ENCODE measurements around the gene S100A3. TPM values are rescaled to one million over a fixed set of nuclear protein-coding genes. Genes with fewer than 3 reads are reported as not detected.

S100A3 gene
- polyA plus RNA-seq, 3 donors, result 0.31 to 0.54 TPM; not detected in 1

- H3K79me2 ChIP-seq (ENCODE audit: insufficient read depth, low read length), result no peaks in the 10 kb centered on the region
- no peaks in the 10 kb centered on the region for H3K9me3 ChIP-seq (replicated peaks in 1 of 2; ENCODE audit: control insufficient read depth in 1 of 2, insufficient read depth in 1 of 2, low read length in 2 of 2)
- no peaks in the 10 kb centered on the region for H4K20me1 ChIP-seq (ENCODE audit: insufficient read depth, low read length)
- H3K27me3 ChIP-seq (ENCODE audit: control insufficient read depth in 2 of 2, insufficient read depth in 2 of 2, low read length in 2 of 2), result no peaks in the 10 kb centered on the region
- no peak for DNase-seq
- H2AFZ ChIP-seq (ENCODE audit: insufficient read depth, low read depth, low read length, poor library complexity, severe bottlenecking), result no peak overlapping the region
- no peak overlapping the region for H3K4me3 ChIP-seq (replicated peaks in 1 of 3; ENCODE audit: low read depth in 2 of 3, low read length in 3 of 3)
- Mint-ChIP-seq H3K27me3 (ENCODE audit: low read depth in 3 of 3) (peaks cover 0 to 6% (median 0%) of the 10 kb centered on the region in 3 donors), H3K4me1 (peaks cover 65% of the 10 kb centered on the region), H3K4me3 (no peak overlapping the region), H3K27ac (peak overlapping the region in 3 of 7 donors; percentile 33 to 37 (median 36)), H3K9me3 (no peaks in the 10 kb centered on the region), H3K36me3 (no peaks in the 10 kb centered on the region)
- intact Hi-C loops (cut with micrococcal nuclease), result loop anchor here (5.0 to 10.0 kb wide), 5 partner anchors 34 to 242 kb away; partner anchors contain the start of genes S100A14 (in 1 of the 2), S100A2 (in 1 of the 2), S100A3 (in 1 of the 2) and S100A4 (in 1 of the 2)
- peaks cover 55 to 62% of the 10 kb centered on the region in 2 donors for H3K4me1 ChIP-seq (ENCODE audit: control insufficient read depth in 1 of 2, insufficient read depth in 2 of 2, low read length in 2 of 2)
- WGBS (ENCODE audit: insufficient coverage), result 22% methylated on average over 1 of the region's 3 CpGs
- H3K27ac ChIP-seq (ENCODE audit: low read depth in 1 of 2, low read length in 2 of 2), result peak overlapping the region in 1 of 2 donors; percentile 3
- no peak overlapping the region for H3K4me2 ChIP-seq (replicated peaks; ENCODE audit: extremely low read depth, low read length, poor library complexity, severe bottlenecking)
- H3K36me3 ChIP-seq (replicated peaks in 1 of 2; ENCODE audit: control insufficient read depth in 1 of 2, insufficient read depth in 2 of 2, low read length in 2 of 2), result no peaks in the 10 kb centered on the region
- TF ChIP-seq CTCF (IDR thresholded peaks at IDR 0.05), result no peak
- no peak overlapping the region for H3K9ac ChIP-seq (ENCODE audit: insufficient read depth, low read length, poor library complexity, severe bottlenecking)
Observed at GRCh38 chr1:153513023-153513422, 36.0 kb downstream of the S100A3 start.

- Histone ChIP-seq H3K27me3 (ENCODE audit: control insufficient read depth in 2 of 2, insufficient read depth in 2 of 2, low read length in 2 of 2) (no peaks in the 10 kb centered on the region), H4K20me1 (ENCODE audit: insufficient read depth, low read length) (no peaks in the 10 kb centered on the region), H3K4me1 (ENCODE audit: control insufficient read depth in 1 of 2, insufficient read depth in 2 of 2, low read length in 2 of 2) (peaks cover 35 to 41% of the 10 kb centered on the region in 2 donors), H3K36me3 (replicated peaks in 1 of 2; ENCODE audit: control insufficient read depth in 1 of 2, insufficient read depth in 2 of 2, low read length in 2 of 2) (no peaks in the 10 kb centered on the region), H3K79me2 (ENCODE audit: insufficient read depth, low read length) (no peaks in the 10 kb centered on the region), H3K27ac (ENCODE audit: low read depth in 1 of 2, low read length in 2 of 2) (no peak overlapping the region), H3K9me3 (replicated peaks in 1 of 2; ENCODE audit: control insufficient read depth in 1 of 2, insufficient read depth in 1 of 2, low read length in 2 of 2) (no peaks in the 10 kb centered on the region), H3K4me2 (replicated peaks; ENCODE audit: extremely low read depth, low read length, poor library complexity, severe bottlenecking) (no peak overlapping the region), H3K4me3 (replicated peaks in 1 of 3; ENCODE audit: low read depth in 2 of 3, low read length in 3 of 3) (no peak overlapping the region), H2AFZ (ENCODE audit: insufficient read depth, low read depth, low read length, poor library complexity, severe bottlenecking) (no peak overlapping the region), H3K9ac (ENCODE audit: insufficient read depth, low read length, poor library complexity, severe bottlenecking) (no peak overlapping the region)
- Mint-ChIP-seq H3K36me3 (no peaks in the 10 kb centered on the region), H3K4me1 (peaks cover 47% of the 10 kb centered on the region), H3K27me3 (ENCODE audit: low read depth in 3 of 3) (peaks cover 0 to 9% (median 3%) of the 10 kb centered on the region in 3 donors), H3K4me3 (no peak overlapping the region), H3K9me3 (no peaks in the 10 kb centered on the region), H3K27ac (peak overlapping the region in 1 of 7 donors; percentile 18)
- DNase-seq, result peak; percentile 57 to 82 (median 79)
- intact Hi-C loops (cut with micrococcal nuclease), result loop anchor here (1.0 to 10.0 kb wide), 7 partner anchors 36 to 476 kb away; partner anchors contain the start of genes RAB13 (in 1 of the 2), S100A14 (in 1 of the 2), S100A2 (in 1 of the 2) and S100A3 (in 1 of the 2)
- 0% methylated on average over 6 of the region's 7 CpGs for WGBS (ENCODE audit: insufficient coverage)
- TF ChIP-seq CTCF (IDR thresholded peaks at IDR 0.05), result peak; percentile 88
Observed at GRCh38 chr1:153510984-153511410, 38.1 kb downstream of the S100A3 start.
